OCI-M2 (cell line): Measurements from ENCODE around the gene NUTM2A.
"Not testable (repeated sequence)": the region's sequence is repeated elsewhere in the genome, so short reads cannot be mapped to it uniquely, and the experiment has no call there.

Experiments
- DNase-seq: peaks from one replicate; lab custom pipeline; 2025; ENCODE audit not compliant: unreplicated experiment; lab: John Stamatoyannopoulos, UW

NUTM2A gene

GRCh38 chr10:87242192-87242591 lies 16.9 kb downstream of the NUTM2A start:
- not testable (repeated sequence) for DNase-seq

- DNase-seq, result not testable (repeated sequence)
These were observed 22.1 kb downstream of the NUTM2A start for GRCh38 chr10:87247335-87247734.

GRCh38 chr10:87248818-87249353 lies 23.6 kb downstream of the NUTM2A start:
- not testable (repeated sequence) for DNase-seq

GRCh38 chr10:87280749-87281392 lies 55.6 kb downstream of the NUTM2A start:
- DNase-seq, result not testable (repeated sequence)
